ENCODE results near the gene DNAJB1.
"Not testable (repeated sequence)": the region's sequence is repeated elsewhere in the genome, so short reads cannot be mapped to it uniquely, and the experiment has no call there.

The DNAJB1 gene

DNA sequence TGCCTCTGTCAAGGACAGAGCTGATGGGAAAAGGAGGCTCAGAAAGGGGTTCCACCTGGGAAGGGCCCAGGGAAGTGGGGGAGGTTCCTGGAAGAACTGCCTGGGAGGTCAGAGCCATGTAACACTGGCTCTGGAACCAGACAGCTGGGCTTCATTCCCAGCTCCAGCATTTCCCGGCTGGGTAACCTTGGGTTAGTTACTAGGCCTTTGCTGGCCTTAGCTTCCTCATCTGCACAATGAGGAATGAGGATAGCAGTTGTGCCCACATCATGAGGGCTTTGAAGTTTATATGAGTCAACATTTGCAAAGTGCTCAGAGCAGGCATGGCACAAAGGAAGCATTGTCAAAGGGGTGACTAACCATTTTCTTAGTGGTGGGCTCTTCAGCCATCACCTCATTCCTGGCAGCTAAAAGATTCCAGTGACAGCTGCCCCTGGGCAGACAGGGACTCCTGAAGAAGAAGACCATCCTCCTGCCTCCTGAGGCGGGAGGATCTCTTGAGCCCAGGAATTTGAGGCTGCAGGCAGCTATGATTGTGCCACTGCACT, 1.7 kb upstream of the DNAJB1 start:
- DNase-seq: peak; percentile 70 to 80

DNA sequence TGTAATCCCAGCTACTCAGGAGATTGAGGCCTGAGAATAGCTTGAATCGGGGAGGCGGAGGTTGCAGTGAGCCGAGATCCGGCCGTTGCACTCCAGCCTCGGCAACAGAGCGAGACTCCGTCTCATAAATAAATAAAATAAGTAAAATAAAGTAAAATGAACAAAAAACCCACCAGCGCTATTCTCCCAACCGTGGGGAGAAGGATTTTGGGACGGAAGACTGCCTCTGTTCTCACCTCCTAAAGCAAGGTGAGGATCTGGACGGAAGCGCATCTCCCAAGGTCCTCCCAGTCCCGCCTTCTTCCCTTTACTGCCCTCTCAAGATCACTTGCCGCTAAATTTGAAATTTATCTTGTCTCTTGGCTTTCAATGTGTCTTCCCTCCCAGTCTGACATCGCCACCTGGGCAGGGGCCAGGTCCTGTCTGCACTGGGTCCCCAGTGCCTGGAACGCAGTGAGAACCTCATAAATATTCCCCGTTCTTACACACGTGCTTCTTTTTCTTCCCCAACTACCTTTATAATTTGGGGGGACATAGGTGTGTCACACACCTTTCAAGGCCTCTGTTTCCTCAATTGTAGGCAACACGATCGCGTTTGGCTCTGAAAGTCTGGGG, 1.2 kb upstream of the DNAJB1 start:
- DNase-seq: no peak

DNA sequence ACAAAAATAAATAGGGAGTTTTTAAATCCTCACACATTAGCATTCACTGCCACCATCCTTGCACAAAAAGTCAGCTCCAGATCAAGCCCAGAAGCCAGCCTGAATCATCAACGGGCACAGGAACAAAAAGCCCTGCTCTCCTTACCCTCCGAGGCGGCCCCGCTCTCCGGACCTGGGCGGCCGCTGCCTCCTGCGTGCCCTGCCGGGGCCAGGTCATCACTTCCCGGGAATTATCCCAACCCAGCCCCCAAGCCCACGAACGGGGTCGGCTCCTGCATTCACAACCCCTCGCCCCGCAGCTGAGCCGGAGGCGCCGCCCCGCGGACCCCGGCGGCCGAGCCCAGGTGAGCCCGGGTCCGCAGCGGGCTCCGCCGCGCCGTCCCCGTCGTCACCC, 754 bp downstream of the DNAJB1 start:
- DNase-seq: no peak

DNA sequence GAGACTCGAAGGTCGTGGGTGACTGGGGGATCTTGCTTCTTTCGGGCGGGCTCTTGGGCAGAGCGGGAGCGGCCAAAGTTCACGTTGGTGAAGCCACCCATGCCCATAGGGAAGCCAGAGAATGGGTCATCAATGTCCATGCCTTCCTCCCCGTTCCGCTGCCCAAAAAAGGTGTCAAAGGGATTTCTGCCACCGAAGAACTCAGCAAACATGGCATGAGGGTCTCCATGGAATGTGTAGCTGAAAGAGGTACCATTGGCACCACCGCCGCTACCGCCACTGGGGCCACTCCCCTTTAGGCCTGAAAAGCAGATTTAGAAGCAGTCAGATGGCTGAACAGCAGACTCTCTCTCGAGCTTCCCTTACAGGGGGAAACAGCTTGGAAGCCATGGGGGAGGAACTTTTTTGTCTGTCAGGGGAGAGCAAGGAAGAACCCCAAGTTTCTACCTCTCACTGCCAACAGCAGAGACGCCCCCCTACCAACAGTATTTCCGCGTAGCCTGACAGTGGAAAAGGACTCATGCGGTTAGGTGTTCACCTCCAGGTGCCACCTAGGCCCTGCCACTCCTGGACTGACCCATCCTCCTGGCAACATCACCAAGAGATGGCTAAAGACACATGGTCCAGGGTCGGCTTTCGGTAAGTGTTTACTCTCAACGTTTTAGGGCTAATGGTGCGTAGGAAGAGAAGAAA, 1.3 kb downstream of the DNAJB1 start:
- no peak for DNase-seq

DNA sequence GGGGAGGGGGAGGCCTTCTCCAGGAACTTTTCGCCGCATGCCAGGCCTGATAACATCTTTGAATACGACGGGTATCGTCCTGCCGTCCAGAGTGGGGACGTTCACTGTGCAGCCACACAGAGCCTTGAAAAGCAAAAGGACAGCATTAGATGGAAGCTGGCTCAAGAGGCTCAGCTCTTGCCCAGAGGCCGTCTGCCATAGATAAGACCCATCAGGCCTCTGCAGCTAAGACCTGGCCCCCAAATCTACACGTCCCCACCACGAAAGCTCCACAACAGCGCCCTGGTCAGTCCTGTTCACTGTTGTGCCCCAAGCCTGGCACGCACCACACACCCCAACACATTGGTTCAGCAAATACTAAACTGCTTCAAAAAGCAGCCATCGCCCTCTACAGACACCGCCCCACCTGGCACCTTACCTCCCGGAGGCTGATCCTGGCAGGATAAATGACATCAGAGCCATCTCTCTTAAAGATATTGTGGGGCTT, 2.1 kb downstream of the DNAJB1 start:
- no peak for DNase-seq

DNA sequence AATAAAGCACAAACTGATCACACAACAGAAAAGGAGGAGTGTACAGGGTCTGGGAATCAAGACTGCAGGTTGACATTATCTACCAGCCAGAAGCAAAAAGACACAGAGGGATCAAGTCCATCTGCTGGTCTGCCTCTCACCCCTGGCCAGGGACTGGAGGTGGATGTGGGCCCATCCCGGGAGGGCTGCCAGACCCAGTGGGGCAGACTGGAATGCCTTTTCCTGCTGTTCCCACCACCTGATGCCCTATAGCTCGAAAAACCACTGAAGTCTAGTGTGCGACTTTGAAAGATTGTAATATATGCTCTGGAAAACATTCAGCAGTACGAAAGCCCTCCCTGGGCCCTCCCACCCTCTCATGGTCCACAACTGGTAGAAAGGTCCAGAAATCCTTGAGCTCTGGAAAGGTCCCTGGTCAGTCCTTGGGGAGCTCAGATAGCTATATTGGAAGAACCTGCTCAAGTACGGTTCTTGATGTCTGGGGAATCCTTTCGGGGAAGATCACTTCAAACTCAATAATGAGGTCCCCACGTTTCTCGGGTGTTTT, 2.6 kb downstream of the DNAJB1 start:
- DNase-seq: no peak

DNA sequence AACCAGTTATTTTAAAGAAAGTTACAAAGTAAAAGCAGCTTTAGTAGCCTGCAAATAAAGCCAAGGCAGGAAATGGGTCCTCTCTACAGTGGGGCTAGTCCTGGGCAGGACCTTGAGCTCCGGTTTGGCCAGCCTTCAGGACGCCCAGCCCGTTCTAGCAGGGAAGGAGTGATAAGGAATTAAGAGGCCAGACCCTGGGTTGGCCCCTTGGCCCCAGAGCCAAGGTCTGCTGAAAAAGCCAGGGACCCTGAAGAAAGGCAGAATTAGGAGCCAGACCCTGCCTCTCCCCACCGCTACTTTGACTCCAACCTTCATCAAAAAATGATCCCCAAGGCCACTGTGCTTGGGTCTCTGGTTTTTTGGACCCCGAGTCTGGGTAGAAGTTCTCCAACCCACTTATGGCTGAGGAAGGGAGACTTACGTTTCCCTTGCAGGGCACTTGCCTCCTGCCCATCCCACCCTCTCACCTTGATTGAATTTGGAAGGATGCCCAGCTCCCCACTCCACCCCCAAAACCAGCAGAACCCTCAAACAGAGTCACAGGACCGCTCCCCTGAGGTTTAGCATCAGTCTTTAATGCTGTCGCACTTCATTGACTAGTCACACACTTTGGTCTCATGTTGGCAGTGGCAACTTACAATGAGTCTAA, 3.9 kb downstream of the DNAJB1 start:
- DNase-seq: no peak

DNA sequence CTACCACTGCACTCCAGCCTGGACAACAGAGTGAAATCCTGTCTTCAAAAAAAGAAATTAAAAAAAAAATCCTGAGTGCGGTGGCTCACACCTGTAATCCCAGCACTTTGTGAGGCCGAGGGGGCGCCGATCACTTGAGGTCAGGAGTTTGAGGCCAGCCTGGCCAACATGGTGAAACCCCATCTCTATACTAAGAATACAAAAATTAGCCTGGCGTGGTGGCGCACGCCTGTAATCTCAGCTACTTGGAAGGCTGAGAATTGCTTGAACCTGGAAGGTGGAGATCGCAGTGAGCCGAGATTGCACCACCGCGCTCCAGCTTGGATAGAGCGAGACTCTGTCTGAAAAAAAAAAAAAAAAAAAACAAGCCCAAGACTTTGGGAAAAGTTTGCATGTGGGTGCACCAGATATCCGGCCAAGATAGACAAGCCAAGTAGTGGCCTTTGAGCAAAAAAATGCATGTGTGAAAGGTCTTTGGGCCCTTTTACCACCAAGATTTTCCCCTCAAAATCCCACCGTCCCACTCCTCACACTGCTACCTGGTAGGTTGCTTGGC, 5.7 kb downstream of the DNAJB1 start:
- DNase-seq: no peak

DNA sequence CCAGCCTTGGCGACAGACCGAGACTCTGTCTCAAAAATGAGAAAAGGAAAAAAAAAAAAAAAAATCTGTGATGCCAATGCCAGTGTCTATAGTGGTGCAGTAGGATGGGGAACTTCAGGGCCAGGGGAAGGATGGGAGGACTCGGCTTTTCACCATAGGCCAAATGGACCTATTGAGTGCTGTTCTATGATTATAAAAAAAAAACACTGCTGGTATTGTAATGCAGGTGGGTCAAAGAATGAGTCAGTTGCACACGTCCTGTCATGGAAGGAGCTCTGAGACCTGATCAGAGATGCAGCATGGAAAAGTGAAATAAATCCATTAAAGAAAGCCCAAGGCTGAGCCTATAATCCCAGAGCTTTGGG, 7.0 kb downstream of the DNAJB1 start:
- no peak for DNase-seq

DNA sequence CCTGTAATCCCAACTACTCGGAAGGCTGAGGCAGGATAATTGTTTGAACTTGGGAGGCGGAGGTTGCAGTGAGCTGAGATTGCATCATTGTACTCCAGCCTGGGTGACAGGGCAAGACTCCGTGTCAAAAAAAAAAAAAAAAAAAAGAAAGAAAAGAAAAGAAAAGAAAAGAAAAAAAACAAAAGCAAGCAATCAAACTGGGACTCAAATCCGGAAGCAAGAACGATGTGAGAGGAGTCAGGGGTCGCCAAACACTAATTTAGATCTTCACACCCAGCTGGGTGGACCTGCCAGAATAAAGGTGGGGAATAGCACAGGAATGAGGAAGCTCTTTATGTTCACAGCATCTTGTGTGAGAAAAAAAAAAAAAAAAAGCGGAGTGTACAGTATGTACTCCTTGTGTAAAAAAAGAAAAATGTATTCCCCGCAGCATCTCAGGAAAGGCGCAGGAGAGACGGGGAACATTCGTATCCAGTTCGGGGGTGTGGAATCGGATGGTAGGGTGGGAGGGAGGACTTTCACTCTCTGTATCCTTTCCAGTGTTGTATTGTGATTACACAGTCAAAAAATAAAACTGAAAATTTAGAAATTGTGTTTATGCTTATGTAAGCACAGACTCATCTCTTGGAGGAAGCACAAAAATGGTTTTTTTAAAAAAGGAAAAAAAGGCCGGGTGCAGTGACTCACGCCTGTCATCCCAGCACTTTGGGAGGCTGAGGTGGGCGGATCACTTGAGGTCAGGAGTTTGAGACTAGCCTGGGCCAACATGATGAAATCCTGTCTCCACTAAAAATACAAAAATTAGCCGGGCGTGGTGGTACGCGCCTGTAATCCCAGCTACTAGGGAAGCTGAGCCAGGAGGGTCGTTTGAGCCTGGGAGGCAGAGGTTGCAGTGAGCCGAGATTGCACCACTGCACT, 7.6 kb downstream of the DNAJB1 start:
- peak; percentile 94 to 95 for DNase-seq

DNA sequence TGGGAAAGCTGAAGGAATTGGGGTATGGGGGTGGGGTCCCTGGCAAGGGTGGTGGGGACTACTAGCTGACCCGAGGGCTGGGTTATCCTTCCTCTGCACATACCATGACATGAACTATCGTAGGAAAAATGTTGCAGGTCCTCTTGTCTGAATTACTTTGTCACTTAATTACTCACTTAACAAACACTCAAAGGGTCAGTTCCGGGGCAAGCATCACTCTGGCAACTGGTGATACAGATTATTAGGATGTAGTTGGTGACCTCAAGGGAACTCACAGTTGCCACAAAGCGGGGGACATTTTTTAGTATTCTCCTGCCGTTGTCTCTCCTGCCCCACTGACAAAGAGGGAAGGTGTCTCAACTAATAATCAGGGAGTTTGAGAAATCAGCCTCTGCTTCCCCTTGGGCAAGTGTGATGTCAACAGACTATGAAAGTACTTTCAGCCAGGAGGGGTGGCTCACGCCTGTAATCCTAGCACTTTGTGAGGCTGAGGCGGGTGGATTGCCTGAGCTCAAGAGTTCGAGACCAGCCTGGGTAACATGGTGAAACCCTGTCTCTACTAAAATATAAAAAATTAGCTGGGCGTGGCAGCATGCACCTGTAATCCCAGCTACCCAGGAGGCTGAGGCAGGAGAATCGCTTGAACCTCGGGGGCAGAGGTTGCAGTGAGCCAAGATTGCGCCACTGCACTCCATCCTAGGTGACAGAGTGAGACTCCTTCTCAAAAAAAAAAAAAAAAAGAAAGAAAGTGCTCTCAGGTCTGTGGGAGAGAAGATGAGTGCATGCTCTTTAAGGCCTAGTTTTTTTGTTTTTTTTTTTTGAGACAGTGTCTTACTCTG, 10.3 kb downstream of the DNAJB1 start:
- DNase-seq: peak; percentile 80 to 83

DNA sequence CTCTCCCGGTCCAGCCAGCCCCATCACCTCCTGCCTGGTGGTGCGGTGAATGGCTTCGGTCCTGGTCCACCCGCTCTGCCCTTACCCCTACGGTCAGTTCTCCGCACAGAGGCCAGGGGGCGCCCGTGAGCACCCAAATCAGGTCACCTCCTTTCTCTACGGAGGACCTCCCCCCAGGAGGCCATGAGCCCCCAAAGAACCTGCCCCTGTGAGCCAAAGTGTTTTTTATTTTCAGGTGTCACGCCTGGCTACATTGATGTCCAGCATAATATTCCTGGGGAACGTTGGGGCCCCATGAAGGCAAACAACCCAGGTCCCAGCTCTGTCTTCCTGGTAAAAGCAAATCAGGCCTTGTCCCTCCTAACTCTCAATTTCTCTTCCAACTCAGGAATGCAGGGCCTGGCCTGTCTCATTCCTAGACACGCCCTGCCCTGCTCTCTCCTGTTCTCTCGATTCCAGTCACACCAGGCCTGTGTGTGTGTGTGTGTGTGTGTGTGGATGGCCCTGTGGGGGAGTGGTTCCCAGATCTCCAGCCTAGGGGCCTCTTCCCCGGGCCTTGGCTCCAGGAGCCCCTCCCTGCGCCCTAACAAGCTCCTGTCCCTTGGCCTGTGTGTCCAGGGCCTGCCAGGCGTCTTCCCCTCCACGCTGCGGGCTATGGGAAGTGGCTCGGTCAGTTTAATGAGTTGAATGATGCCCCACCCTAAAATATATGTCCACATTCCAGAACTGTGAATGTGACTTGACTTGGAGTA, 12.5 kb downstream of the DNAJB1 start:
- peak in 1 of 2 donors; percentile 81 for DNase-seq

DNA sequence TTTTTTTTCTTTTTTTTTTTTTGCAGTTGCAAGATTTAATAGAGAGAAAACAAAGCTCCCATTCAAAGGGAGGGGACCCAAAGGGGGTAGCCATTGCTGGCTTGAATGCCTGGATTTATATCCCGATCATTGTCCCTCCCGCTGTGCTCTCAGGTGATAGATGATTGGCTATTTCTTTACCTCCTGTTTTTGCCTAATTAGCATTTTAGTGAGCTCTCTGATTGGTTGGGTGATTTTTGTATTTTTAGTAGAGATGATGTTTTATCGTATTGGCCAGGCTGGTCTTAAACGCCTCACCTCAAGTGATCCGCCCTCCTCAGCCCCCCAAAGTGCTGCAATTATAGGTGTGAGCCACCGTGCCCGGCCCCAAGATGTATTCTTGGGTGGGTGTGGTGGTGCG, 13.6 kb downstream of the DNAJB1 start:
- DNase-seq: not testable (repeated sequence)

DNA sequence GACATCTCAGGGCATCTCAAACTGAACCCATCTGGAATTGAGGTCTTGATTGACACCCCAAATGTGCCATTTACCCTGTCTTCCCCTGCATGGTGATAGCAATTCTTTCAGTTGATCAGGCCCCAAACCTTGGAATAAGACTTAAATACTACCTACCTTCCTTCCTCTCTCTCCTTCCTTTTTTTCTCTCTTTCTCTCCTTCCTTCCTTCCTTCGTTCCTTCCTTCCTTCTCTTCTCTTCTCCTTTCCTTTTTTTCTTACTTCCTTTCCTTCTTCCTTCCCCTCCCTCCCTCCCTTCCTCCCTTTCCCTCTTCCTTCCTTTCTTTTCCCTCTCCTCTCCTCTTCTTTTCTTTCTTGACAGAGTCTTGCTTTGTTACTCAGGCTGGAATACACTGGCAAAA, 14.9 kb downstream of the DNAJB1 start:
- no peak for DNase-seq

DNA sequence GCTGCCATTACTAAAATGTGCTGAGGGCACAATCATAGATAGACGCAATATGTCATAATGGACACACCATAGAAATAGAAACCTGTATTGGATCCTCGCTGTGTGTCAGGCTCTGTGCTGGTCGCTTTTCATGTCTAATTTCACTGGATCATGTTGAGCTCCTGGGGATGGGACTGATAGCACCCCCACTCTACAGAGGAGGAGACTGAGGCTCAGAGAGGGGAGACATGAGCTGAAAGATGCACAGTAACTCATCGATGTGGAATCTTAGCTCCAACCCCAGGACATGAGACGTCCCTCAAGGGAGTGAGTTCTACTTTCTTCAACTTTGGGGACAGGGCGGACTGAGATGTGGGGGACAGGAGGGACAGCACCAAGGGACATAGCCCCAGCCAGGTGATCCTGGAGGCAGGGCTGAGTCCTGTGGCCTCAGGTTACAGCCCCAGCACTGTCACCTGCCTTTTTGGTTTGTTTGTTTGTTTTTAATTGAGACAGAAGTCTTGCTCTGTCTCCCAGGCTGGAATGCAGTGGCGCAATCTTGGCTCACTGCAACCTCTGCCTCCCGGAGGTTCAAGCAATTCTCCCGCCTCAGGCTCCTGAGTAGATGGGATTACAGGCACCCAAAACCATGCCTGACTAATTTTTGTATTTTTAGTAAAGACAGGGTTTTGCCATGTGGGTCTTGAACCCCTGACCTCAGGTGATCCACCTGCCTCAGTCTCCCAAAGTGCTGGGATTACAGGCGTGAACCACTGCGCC, 15.7 kb downstream of the DNAJB1 start:
- no peak for DNase-seq

DNA sequence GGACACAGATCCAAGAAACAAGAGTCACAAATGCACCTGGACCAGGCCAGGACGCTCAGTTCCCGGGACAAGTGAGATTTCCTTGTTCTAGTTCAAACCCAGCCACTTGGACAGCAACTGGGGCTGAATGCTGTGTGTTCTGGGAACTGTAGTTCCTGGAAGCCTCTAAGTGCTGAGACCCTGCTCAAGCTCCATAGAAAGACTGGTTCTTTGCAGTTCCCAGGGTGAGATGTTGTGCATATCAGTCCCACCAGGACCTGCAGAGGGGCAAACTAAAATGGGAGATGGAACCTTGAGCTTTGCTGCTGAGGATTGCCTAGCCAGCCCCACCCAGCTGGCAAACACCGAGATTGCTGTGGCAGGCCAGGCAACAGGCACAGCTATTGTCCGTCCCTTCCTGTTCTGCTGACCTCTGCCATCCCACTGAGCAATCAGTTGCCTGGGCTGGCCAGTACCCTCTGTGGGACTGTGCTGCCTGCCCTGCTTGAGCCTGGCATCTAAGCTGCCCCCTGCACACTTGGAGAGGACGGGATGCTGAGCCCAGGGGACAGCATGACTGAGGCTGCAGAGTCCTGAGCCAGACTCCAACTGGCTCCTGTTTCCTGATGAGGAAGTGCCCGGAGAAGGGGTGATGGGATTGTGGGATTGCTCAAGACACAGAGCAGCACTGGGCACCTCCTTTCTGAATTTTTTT, 20.8 kb downstream of the DNAJB1 start:
- DNase-seq: peak in 1 of 2 donors; percentile 5

DNA sequence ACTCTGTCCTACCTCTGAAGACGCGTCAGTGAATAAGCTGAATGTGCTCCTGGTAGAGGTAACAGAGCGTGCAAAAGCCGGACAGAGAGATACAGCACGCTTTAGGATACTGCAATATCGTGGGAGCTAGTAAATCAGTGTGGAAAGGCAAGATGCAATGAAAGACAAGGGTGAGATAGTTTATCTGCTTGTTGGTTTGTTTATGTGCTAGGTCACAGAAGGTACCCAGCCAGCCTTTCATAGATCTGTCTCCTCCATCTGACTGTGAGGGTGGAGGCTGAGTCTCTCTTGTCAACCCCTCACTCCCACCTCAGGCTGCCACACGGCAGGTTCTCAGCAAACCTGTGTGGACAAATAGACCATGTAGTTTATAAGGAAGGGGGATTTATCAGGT, 21.4 kb downstream of the DNAJB1 start:
- DNase-seq: no peak

DNA sequence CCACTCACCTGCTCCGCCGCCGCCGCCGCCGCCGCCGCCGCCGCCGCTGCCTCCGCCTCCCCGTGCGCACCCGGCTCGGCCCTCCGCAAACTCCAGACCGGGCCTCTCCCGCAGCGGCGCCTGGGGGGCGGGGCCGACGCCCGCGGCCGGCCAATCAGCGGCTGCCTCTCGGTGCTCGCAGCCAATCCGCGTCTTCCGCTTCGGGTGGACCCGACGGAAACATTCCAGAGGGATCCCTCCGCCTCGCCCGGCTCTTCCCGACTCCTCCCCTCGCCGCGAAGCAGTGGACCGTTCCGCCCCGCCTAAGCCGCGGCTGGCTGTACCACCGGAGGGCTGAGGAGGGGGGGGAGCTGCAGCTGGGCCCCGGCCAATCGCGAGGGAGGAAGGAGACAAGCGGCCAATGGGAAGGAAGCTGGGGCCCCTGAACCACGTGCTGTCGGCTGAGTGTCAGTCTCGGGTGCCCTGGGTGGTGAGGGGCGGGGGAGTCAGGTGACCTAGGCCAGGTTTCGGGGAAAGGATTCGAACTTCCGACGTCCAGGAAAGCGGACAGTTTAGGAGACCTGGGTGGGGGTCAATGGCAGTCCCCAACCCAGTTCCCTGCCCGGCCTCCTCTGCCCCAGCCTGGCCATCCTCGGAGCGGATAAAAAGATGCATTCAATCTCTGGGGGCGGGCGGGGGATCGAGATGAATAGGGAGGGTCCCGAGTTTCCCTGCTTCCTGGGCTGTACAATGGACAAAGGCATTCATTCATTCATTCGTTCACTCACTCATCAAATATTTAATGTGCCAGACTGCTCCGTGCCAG, 22.0 kb downstream of the DNAJB1 start, which contains the start of gene GIPC1:
TSS of gene GIPC1 (minus strand) at position 99 of the 805 bp plus-strand sequence. CDS start 13,151 bp downstream, outside the sequence.
- DNase-seq: peak; percentile 82 to 86
